Measurements from ENCODE around the gene MPG.
A peak's percentile ranks its signal among the peaks of the same experiment; 100 is the strongest.

The MPG gene

GRCh38 chr16:104928-105327 is 26.9 kb downstream of the MPG start:
- Histone ChIP-seq H3K18ac (ENCODE audit: low read length) (no peak overlapping the region), H2BK5ac (ENCODE audit: low read depth, low read length, poor library complexity) (no peak overlapping the region), H3K36me3 (ENCODE audit: control insufficient read depth in 1 of 2, insufficient read depth in 2 of 2, low read length in 2 of 2) (peaks cover 8 to 31% of the 10 kb centered on the region in 2 experiments), H3K79me1 (ENCODE audit: low read length) (no peaks in the 10 kb centered on the region), H3K27ac (ENCODE audit: low read depth, low read length) (no peak overlapping the region), H2BK120ac (ENCODE audit: insufficient read depth, low read length, poor library complexity) (no peak overlapping the region), H4K8ac (ENCODE audit: low read depth, low read length) (no peak overlapping the region), H4K12ac (ENCODE audit: low read depth, low read length) (no peak overlapping the region), H3K4me3 (ENCODE audit: low read depth, low read length) (no peak overlapping the region), H3K14ac (ENCODE audit: low read length) (no peak overlapping the region), H3K4me2 (ENCODE audit: low read length) (no peak overlapping the region), H3K4ac (ENCODE audit: low read depth, low read length) (no peak overlapping the region), H3K9ac (ENCODE audit: low read length) (no peak overlapping the region), H3K79me2 (ENCODE audit: control insufficient read depth, insufficient read depth, low read length, poor library complexity) (no peaks in the 10 kb centered on the region), H3K27me3 (ENCODE audit: insufficient read depth, low read length) (no peaks in the 10 kb centered on the region), H2BK12ac (ENCODE audit: low read length) (no peak overlapping the region), H3K9me3 (ENCODE audit: insufficient read depth, low read depth, low read length) (peaks cover 3% of the 10 kb centered on the region), H3K23ac (ENCODE audit: low read length) (no peak overlapping the region), H2AFZ (ENCODE audit: insufficient read depth, low read length, poor library complexity) (no peak overlapping the region), H2AK5ac (ENCODE audit: low read length) (no peak overlapping the region), H3K4me1 (ENCODE audit: control insufficient read depth in 1 of 2, insufficient read depth in 2 of 2, low read length in 2 of 2) (no peaks in the 10 kb centered on the region), H4K91ac (ENCODE audit: low read depth, low read length) (no peak overlapping the region)
- no CpG with 5 or more reads among the region's 3 CpGs for WGBS (ENCODE audit: extremely low coverage, insufficient coverage, insufficient read length)
- DNase-seq: no peak

- Histone ChIP-seq H3K23ac (ENCODE audit: low read length) (no peak overlapping the region), H3K4me3 (ENCODE audit: low read depth, low read length) (peak overlapping the region; percentile 20), H3K27me3 (ENCODE audit: insufficient read depth, low read length) (no peaks in the 10 kb centered on the region), H3K14ac (ENCODE audit: low read length) (no peak overlapping the region), H2AK5ac (ENCODE audit: low read length) (no peak overlapping the region), H3K4ac (ENCODE audit: low read depth, low read length) (no peak overlapping the region), H4K8ac (ENCODE audit: low read depth, low read length) (no peak overlapping the region), H3K36me3 (ENCODE audit: control insufficient read depth in 1 of 2, insufficient read depth in 2 of 2, low read length in 2 of 2) (peaks cover 11 to 33% of the 10 kb centered on the region in 2 experiments), H2BK12ac (ENCODE audit: low read length) (no peak overlapping the region), H2BK5ac (ENCODE audit: low read depth, low read length, poor library complexity) (no peak overlapping the region), H3K9ac (ENCODE audit: low read length) (peak overlapping the region; percentile 27), H2BK120ac (ENCODE audit: insufficient read depth, low read length, poor library complexity) (no peak overlapping the region), H4K91ac (ENCODE audit: low read depth, low read length) (no peak overlapping the region), H3K9me3 (ENCODE audit: insufficient read depth, low read depth, low read length) (peaks cover 3% of the 10 kb centered on the region), H2AFZ (ENCODE audit: insufficient read depth, low read length, poor library complexity) (no peak overlapping the region), H3K4me1 (ENCODE audit: control insufficient read depth in 1 of 2, insufficient read depth in 2 of 2, low read length in 2 of 2) (no peaks in the 10 kb centered on the region), H3K79me2 (ENCODE audit: control insufficient read depth, insufficient read depth, low read length, poor library complexity) (no peaks in the 10 kb centered on the region), H3K27ac (ENCODE audit: low read depth, low read length) (no peak overlapping the region), H3K4me2 (ENCODE audit: low read length) (no peak overlapping the region), H3K79me1 (ENCODE audit: low read length) (no peaks in the 10 kb centered on the region), H3K18ac (ENCODE audit: low read length) (no peak overlapping the region), H4K12ac (ENCODE audit: low read depth, low read length) (no peak overlapping the region)
- no peak for DNase-seq
- no CpG with 5 or more reads among the region's 6 CpGs for WGBS (ENCODE audit: extremely low coverage, insufficient coverage, insufficient read length)
These were observed 27.5 kb downstream of the MPG start for GRCh38 chr16:105521-105920.

- peak; percentile 70 to 89 for DNase-seq
- Histone ChIP-seq H3K4ac (ENCODE audit: low read depth, low read length) (no peak overlapping the region), H3K9ac (ENCODE audit: low read length) (no peak overlapping the region), H3K4me2 (ENCODE audit: low read length) (no peak overlapping the region), H3K14ac (ENCODE audit: low read length) (no peak overlapping the region), H2BK5ac (ENCODE audit: low read depth, low read length, poor library complexity) (no peak overlapping the region), H3K18ac (ENCODE audit: low read length) (no peak overlapping the region), H2BK120ac (ENCODE audit: insufficient read depth, low read length, poor library complexity) (no peak overlapping the region), H3K4me1 (ENCODE audit: control insufficient read depth in 1 of 2, insufficient read depth in 2 of 2, low read length in 2 of 2) (no peaks in the 10 kb centered on the region), H3K27me3 (ENCODE audit: insufficient read depth, low read length) (no peaks in the 10 kb centered on the region), H3K23ac (ENCODE audit: low read length) (no peak overlapping the region), H3K36me3 (ENCODE audit: control insufficient read depth in 1 of 2, insufficient read depth in 2 of 2, low read length in 2 of 2) (peaks cover 16 to 36% of the 10 kb centered on the region in 2 experiments), H2AK5ac (ENCODE audit: low read length) (no peak overlapping the region), H4K12ac (ENCODE audit: low read depth, low read length) (no peak overlapping the region), H2AFZ (ENCODE audit: insufficient read depth, low read length, poor library complexity) (no peak overlapping the region), H3K79me2 (ENCODE audit: control insufficient read depth, insufficient read depth, low read length, poor library complexity) (no peaks in the 10 kb centered on the region), H2BK12ac (ENCODE audit: low read length) (no peak overlapping the region), H3K79me1 (ENCODE audit: low read length) (no peaks in the 10 kb centered on the region), H4K8ac (ENCODE audit: low read depth, low read length) (no peak overlapping the region), H3K9me3 (ENCODE audit: insufficient read depth, low read depth, low read length) (peaks cover 2% of the 10 kb centered on the region), H3K4me3 (ENCODE audit: low read depth, low read length) (no peak overlapping the region), H3K27ac (ENCODE audit: low read depth, low read length) (no peak overlapping the region), H4K91ac (ENCODE audit: low read depth, low read length) (no peak overlapping the region)
- no CpG with 5 or more reads among the region's 6 CpGs for WGBS (ENCODE audit: extremely low coverage, insufficient coverage, insufficient read length)
These were observed 28.7 kb downstream of the MPG start for GRCh38 chr16:106623-107324.

- no peak overlapping the region for H3K4ac ChIP-seq (ENCODE audit: low read depth, low read length)
- peaks cover 2% of the 10 kb centered on the region for H3K9me3 ChIP-seq (ENCODE audit: insufficient read depth, low read depth, low read length)
- peaks cover 7 to 10% of the 10 kb centered on the region in 2 experiments for H3K4me1 ChIP-seq (ENCODE audit: control insufficient read depth in 1 of 2, insufficient read depth in 2 of 2, low read length in 2 of 2)
- H4K8ac ChIP-seq (ENCODE audit: low read depth, low read length): no peak overlapping the region
- H3K4me3 ChIP-seq (ENCODE audit: low read depth, low read length): peak overlapping the region; percentile 26
- no peak overlapping the region for H4K91ac ChIP-seq (ENCODE audit: low read depth, low read length)
- H2BK12ac ChIP-seq (ENCODE audit: low read length): no peak overlapping the region
- H3K4me2 ChIP-seq (ENCODE audit: low read length): no peak overlapping the region
- H3K18ac ChIP-seq (ENCODE audit: low read length): no peak overlapping the region
- no peaks in the 10 kb centered on the region for H3K27me3 ChIP-seq (ENCODE audit: insufficient read depth, low read length)
- DNase-seq: no peak
- H4K12ac ChIP-seq (ENCODE audit: low read depth, low read length): no peak overlapping the region
- no peak overlapping the region for H3K9ac ChIP-seq (ENCODE audit: low read length)
- peaks cover 18 to 19% of the 10 kb centered on the region in 2 experiments for H3K36me3 ChIP-seq (ENCODE audit: control insufficient read depth in 1 of 2, insufficient read depth in 2 of 2, low read length in 2 of 2)
- no peaks in the 10 kb centered on the region for H3K79me2 ChIP-seq (ENCODE audit: control insufficient read depth, insufficient read depth, low read length, poor library complexity)
- H3K14ac ChIP-seq (ENCODE audit: low read length): no peak overlapping the region
- no peak overlapping the region for H2BK5ac ChIP-seq (ENCODE audit: low read depth, low read length, poor library complexity)
- H2AK5ac ChIP-seq (ENCODE audit: low read length): no peak overlapping the region
- H2AFZ ChIP-seq (ENCODE audit: insufficient read depth, low read length, poor library complexity): no peak overlapping the region
- WGBS (ENCODE audit: extremely low coverage, insufficient coverage, insufficient read length): no CpG with 5 or more reads among the region's 21 CpGs
- no peak overlapping the region for H2BK120ac ChIP-seq (ENCODE audit: insufficient read depth, low read length, poor library complexity)
- no peaks in the 10 kb centered on the region for H3K79me1 ChIP-seq (ENCODE audit: low read length)
- no peak overlapping the region for H3K23ac ChIP-seq (ENCODE audit: low read length)
- no peak overlapping the region for H3K27ac ChIP-seq (ENCODE audit: low read depth, low read length)
These were observed 34.3 kb downstream of the MPG start for GRCh38 chr16:112153-112840.
